ENCODE measurements around the gene ELP2. TPM values are rescaled to one million over a fixed set of nuclear protein-coding genes. Genes with fewer than 3 reads are reported as not detected.

The ELP2 gene
- total and polyA plus RNA-seq, 9 of the 15 experiments (the other 6 are each of a cell fraction or from before 2014, with no cell fraction given): 76.8 to 192 (median 140) TPM

- Histone ChIP-seq H3K27me3 (ENCODE audit: control insufficient read depth in 2 of 2, insufficient read depth in 2 of 2, low read length in 2 of 2) (peaks cover 5 to 8% of the 10 kb centered on the region in 2 experiments; a peak in 3 of 5 replicates), H3K27ac (ENCODE audit: extremely low read depth, low read depth, low read length) (no peak overlapping the region), H3K9ac (ENCODE audit: insufficient read depth in 1 of 2, low read depth in 2 of 2, low read length in 2 of 2) (no peak overlapping the region), H3K36me3 (ENCODE audit: control insufficient read depth, insufficient read depth, low read length) (no peaks in the 10 kb centered on the region), H3K9me3 (replicated peaks; ENCODE audit: control insufficient read depth, insufficient read depth, low read depth, low read length) (no peaks in the 10 kb centered on the region), H2AFZ (ENCODE audit: low read depth, low read length) (no peak overlapping the region), H3K79me2 (ENCODE audit: control insufficient read depth, insufficient read depth, low read length) (no peaks in the 10 kb centered on the region), H4K20me1 (replicated peaks; ENCODE audit: control insufficient read depth, insufficient read depth, low read length) (no peaks in the 10 kb centered on the region), H3K4me1 (replicated peaks in 1 of 2; ENCODE audit: control insufficient read depth in 2 of 2, insufficient read depth in 2 of 2, low read length in 2 of 2) (no peaks in the 10 kb centered on the region; a peak in 1 of 5 replicates), H3K4me3 (no peak overlapping the region), H3K9me1 (ENCODE audit: control insufficient read depth, insufficient read depth, low read length) (no peaks in the 10 kb centered on the region), H3K4me2 (ENCODE audit: insufficient read depth, low read length) (no peak overlapping the region)
- intact Hi-C loops (cut with micrococcal nuclease): loop anchor here (1.0 to 5.0 kb wide), 6 partner anchors 79 to 661 kb away; no protein-coding TSS in a partner anchor
- DNase-seq (ENCODE audit: extremely low read depth in 1 of 4, low spot score in 3 of 4) (peak; percentile 41 to 74 (median 52)), FAIRE-seq (peak; percentile 52), ATAC-seq (peak; percentile 67)
- BruUV-seq (replicated peaks): no TSS peak
- ChIA-PET POLR2A (interaction anchor here (0.6 kb wide), 1 partner anchor 10 kb away, joined by 5 read pairs; no protein-coding TSS in a partner anchor), CTCF (ENCODE audit: low intra/inter-chr PET ratio) (interaction anchor here (0.9 to 4.6 kb wide), 4 partner anchors 189 to 713 kb away, joined by 5 to 74 read pairs (median 8); no protein-coding TSS in a partner anchor)
- WGBS (ENCODE audit: insufficient coverage, low coverage, missing lambda C conversion rate): 0% methylated on average over 1 of the region's 1 CpG
- in situ Hi-C loops (cut with MboI): loop anchor here (10.0 kb wide), 1 partner anchor 659 kb away; no protein-coding TSS in a partner anchor
- TF ChIP-seq, protein P1, sequence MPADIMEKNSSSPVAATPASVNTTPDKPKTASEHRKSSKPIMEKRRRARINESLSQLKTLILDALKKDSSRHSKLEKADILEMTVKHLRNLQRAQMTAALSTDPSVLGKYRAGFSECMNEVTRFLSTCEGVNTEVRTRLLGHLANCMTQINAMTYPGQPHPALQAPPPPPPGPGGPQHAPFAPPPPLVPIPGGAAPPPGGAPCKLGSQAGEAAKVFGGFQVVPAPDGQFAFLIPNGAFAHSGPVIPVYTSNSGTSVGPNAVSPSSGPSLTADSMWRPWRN (IDR thresholded peaks at IDR 0.05; ENCODE audit: low read depth): no peak
- no peak for TF ChIP-seq NR0B1 (IDR thresholded peaks at IDR 0.05; ENCODE audit: partially characterized antibody)
- 0 out of 2 replicates have a peak, but pooled peaks have one; percentile 16 for TF ChIP-seq L3MBTL2 (IDR thresholded peaks at IDR 0.05)
- TF ChIP-seq CTCF (IDR thresholded peaks at IDR 0.05 in 2 of 3, conservative IDR thresholded peaks at IDR 0.05 in 1 of 3; ENCODE audit: insufficient read depth in 2 of 3, low read depth in 1 of 3, low read length in 3 of 3): peak; percentile 38 to 88 (median 57); a peak in 3 of 6 replicates
- peak; percentile 14 for TF ChIP-seq RBM25 (IDR thresholded peaks at IDR 0.05; ENCODE audit: low read depth, low read length, severe bottlenecking)
- TF ChIP-seq ZNF592 (IDR thresholded peaks at IDR 0.05): 0 out of 2 replicates have a peak, but pooled peaks have one; percentile 14
- TF ChIP-seq RFX1 (IDR thresholded peaks at IDR 0.05): no peak
- TF ChIP-seq MLLT1 (IDR thresholded peaks at IDR 0.05): no peak
- no peak for TF ChIP-seq TAF7 (tag; IDR thresholded peaks at IDR 0.05)
- TF ChIP-seq FOSL1 (tag; conservative IDR thresholded peaks at IDR 0.05): 0 out of 2 replicates have a peak, but pooled peaks have one; percentile 30
Observed at GRCh38 chr18:36095936-36096519, 33.7 kb upstream of the ELP2 start.

Measured in K562 (cell line).